ENCODE data around the gene HOXA5.

Gene HOXA5

GRCh38 chr7:27145914-27146412, 2.5 kb upstream of the HOXA5 start:
- ChIA-PET POLR2A (interaction anchor here (1.6 kb wide), 1 partner anchor 24 kb away, joined by 3 read pairs; no protein-coding TSS in a partner anchor), CTCF (interaction anchor here (0.5 to 4.1 kb wide), 6 partner anchors 292 to 1146 kb away, joined by 3 to 34 read pairs (median 4); no protein-coding TSS in a partner anchor)
- TF ChIP-seq EGR2 (tag by site-specific recombination; IDR thresholded peaks at IDR 0.05; ENCODE audit: low read depth), result peak; percentile 54; the same call in 1 of the 2 replicates
- peak; percentile 89 for TF ChIP-seq ZSCAN4 (tag by site-specific recombination; IDR thresholded peaks at IDR 0.05)
- 0 out of 2 replicates have a peak, but pooled peaks have one; percentile 27 for TF ChIP-seq ZNF18 (tag by site-specific recombination; IDR thresholded peaks at IDR 0.05)
- no peak for TF ChIP-seq ZFP3 (tag by site-specific recombination; IDR thresholded peaks at IDR 0.05; ENCODE audit: low read depth)
- peak; percentile 0; the same call in 1 of the 2 replicates for TF ChIP-seq ZBTB17 (tag by site-specific recombination; IDR thresholded peaks at IDR 0.05)
- TF ChIP-seq ZFP69B (tag by site-specific recombination; IDR thresholded peaks at IDR 0.05), result peak; percentile 32; the same call in 1 of the 2 replicates
- TF ChIP-seq ZFHX2 (tag by site-specific recombination; conservative IDR thresholded peaks at IDR 0.05), result peak; percentile 62
- peak; percentile 39 for TF ChIP-seq SP2 (tag by site-specific recombination; IDR thresholded peaks at IDR 0.05)
- TF ChIP-seq ZBTB8A (tag by site-specific recombination; IDR thresholded peaks at IDR 0.05), result 0 out of 2 replicates have a peak, but pooled peaks have one; percentile 33
- TF ChIP-seq OSR2 (tag by site-specific recombination; IDR thresholded peaks at IDR 0.05), result peak; percentile 22; the same call in 1 of the 2 replicates
- TF ChIP-seq SP7 (tag by site-specific recombination; IDR thresholded peaks at IDR 0.05), result 0 out of 2 replicates have a peak, but pooled peaks have one; percentile 18
- TF ChIP-seq ZNF830 (tag by site-specific recombination; IDR thresholded peaks at IDR 0.05; ENCODE audit: low read depth), result no peak
- TF ChIP-seq IKZF3 (tag by site-specific recombination; IDR thresholded peaks at IDR 0.05), result no peak
- TF ChIP-seq ZNF48 (tag by site-specific recombination; IDR thresholded peaks at IDR 0.05), result no peak
- 0 out of 2 replicates have a peak, but pooled peaks have one; percentile 12 for TF ChIP-seq PRDM6 (tag by site-specific recombination; IDR thresholded peaks at IDR 0.05)
- no peak for TF ChIP-seq SCRT2 (tag by site-specific recombination; IDR thresholded peaks at IDR 0.05)

GRCh38 chr7:27145165-27145913, 1.9 kb upstream of the HOXA5 start:
- H3K4me1 ChIP-seq (ENCODE audit: control insufficient read depth, insufficient read depth, low read length), result peaks cover 19% of the 10 kb centered on the region
- no peak overlapping the region for H3K4me3 ChIP-seq (ENCODE audit: low read depth, low read length)
- CTCF ChIA-PET, result interaction anchor here (0.6 to 4.1 kb wide), 9 partner anchors 14 to 1680 kb away, joined by 3 to 34 read pairs (median 5); no protein-coding TSS in a partner anchor
- peaks cover 0 to 73% of the 10 kb centered on the region in 2 experiments; a peak in 2 of 3 replicates for H3K36me3 ChIP-seq (ENCODE audit: control insufficient read depth in 2 of 2, insufficient read depth in 1 of 2, low read length in 2 of 2)
- peak overlapping the region; percentile 74; the same call in 1 of the 2 replicates for H3K27ac ChIP-seq (ENCODE audit: extremely low read depth, low read depth, low read length)
- no peaks in the 10 kb centered on the region for H3K9me3 ChIP-seq (ENCODE audit: control insufficient read depth, insufficient read depth, low read depth, low read length)
- POLR2A ChIA-PET, result interaction anchor here (0.9 to 1.6 kb wide), 2 partner anchors 24 to 39 kb away, joined by 3 read pairs; partner anchors contain the start of gene HOXA11
- TF ChIP-seq ZNF600 (tag by site-specific recombination; IDR thresholded peaks at IDR 0.05) (peak; percentile 68), ZBTB17 (tag by site-specific recombination; IDR thresholded peaks at IDR 0.05) (peak; percentile 75), ZNF654 (tag by site-specific recombination; IDR thresholded peaks at IDR 0.05; ENCODE audit: low read depth) (no peak), PATZ1 (tag by site-specific recombination; IDR thresholded peaks at IDR 0.05) (no peak)

More at GRCh38 chr7:27145914-27146412, 2.5 kb upstream of the HOXA5 start:
- Histone ChIP-seq H3K27ac (ENCODE audit: extremely low read depth, low read depth, low read length) (peak overlapping the region; percentile 99), H3K4me1 (ENCODE audit: control insufficient read depth, insufficient read depth, low read length) (peaks cover 16% of the 10 kb centered on the region), H3K36me3 (ENCODE audit: control insufficient read depth in 2 of 2, insufficient read depth in 1 of 2, low read length in 2 of 2) (peaks cover 0 to 70% of the 10 kb centered on the region in 2 experiments; a peak in 2 of 3 replicates), H3K4me3 (ENCODE audit: low read depth, low read length) (no peak overlapping the region), H3K9me3 (ENCODE audit: control insufficient read depth, insufficient read depth, low read depth, low read length) (no peaks in the 10 kb centered on the region)
